HepG2 (cell line): ENCODE measurements around the gene KIF17. TPM values are rescaled to one million over a fixed set of nuclear protein-coding genes. Genes with fewer than 3 reads are reported as not detected.

ENCODE experiments used
- ARNT2 ChIP-seq: sonication (generic); formaldehyde crosslinking; IDR thresholded peaks from 2 replicates; pipeline ENCODE4 v1.8.0; 2022; ENCODE audit warnings: mild to moderate bottlenecking, low read depth, missing genetic modification reagents, moderate library complexity
- BATF2 ChIP-seq: sonication (generic); formaldehyde crosslinking; IDR thresholded peaks from 2 replicates; pipeline ENCODE4 v1.8.0; 2022; ENCODE audit warnings: mild to moderate bottlenecking, missing genetic modification reagents, moderate library complexity
- CSRNP2 ChIP-seq: sonication (generic); formaldehyde crosslinking; conservative IDR thresholded peaks from 2 replicates; pipeline ENCODE4 v1.8.0; 2022; ENCODE audit warnings: low read depth, missing genetic modification reagents
- KDM1A ChIP-seq: IDR thresholded peaks from 2 replicates; pipeline ENCODE4 v1.6.1; 2016; ENCODE audit warnings: missing compliant biosample characterization
- MAX ChIP-seq: IDR thresholded peaks from 2 replicates; pipeline ENCODE4 v1.6.1; 2012; ENCODE audit warnings: inconsistent platforms
- MTA3 ChIP-seq: sonication (generic); formaldehyde crosslinking; IDR thresholded peaks from 2 replicates; pipeline ENCODE4 v1.4.0; 2020; ENCODE audit warnings: missing genetic modification reagents
- NONO ChIP-seq, 2 experiments: fragments of 450-650 bp in 1 of 2; sonication (generic) in 1 of 2; formaldehyde crosslinking in 1 of 2; IDR thresholded peaks in 1 of 2; conservative IDR thresholded peaks in 1 of 2; 2 replicates each; pipeline versions ENCODE4 v1.6.1 to v1.8.0; 2017 to 2022; ENCODE audit warnings: mild to moderate bottlenecking in 1 of 2, missing genetic modification reagents in 1 of 2, moderate library complexity in 1 of 2
- PRDM4 ChIP-seq: sonication (generic); formaldehyde crosslinking; IDR thresholded peaks from 2 replicates; pipeline ENCODE4 v1.9.0; 2021; ENCODE audit warnings: missing genetic modification reagents, borderline replicate concordance
- RFX1 ChIP-seq: fragments of 450-650 bp; IDR thresholded peaks from 2 replicates; pipeline ENCODE4 v1.6.1; 2017
- ZFP36L1 ChIP-seq: sonication (generic); formaldehyde crosslinking; IDR thresholded peaks from 2 replicates; pipeline ENCODE4 v1.8.0; 2022; ENCODE audit warnings: mild to moderate bottlenecking, missing genetic modification reagents, moderate library complexity
- ZNF724P ChIP-seq: sonication (generic); formaldehyde crosslinking; IDR thresholded peaks from 2 replicates; pipeline ENCODE4 v1.8.0; 2022; ENCODE audit warnings: missing genetic modification reagents, borderline replicate concordance
- polyA plus RNA-seq, 8 experiments: library from polyadenylated mRNA; depleted of rRNA in 3 of 8; stranded (reverse) in 7 of 8; unstranded in 1 of 8; fragments of >200 nt; fragmentation: Illumina TruSeq in 4 of 8; extraction: Trizol in 4 of 8; gene quantifications; 2 replicates each; pipeline versions ENCODE4 v1.2.1 to v1.2.3, GENCODE V29; 2011 to 2016; ENCODE audit warnings: low read depth in 4 of 8, missing spikeins in 1 of 8, mixed read lengths in 1 of 8; ENCODE audit not compliant: insufficient read depth in 1 of 8
- total RNA-seq, 5 experiments: library from RNA; depleted of rRNA; stranded (reverse); fragments of >200 nt; fragmentation: Illumina TruSeq; extraction: Trizol; gene quantifications; 2 replicates each; pipeline ENCODE4 v1.2.3, GENCODE V29; 2016; ENCODE audit warnings: low read depth in 1 of 5
- TF ChIP-seq, protein P1 (sequence below): sonication (generic); formaldehyde crosslinking; IDR thresholded peaks from 2 replicates; pipeline ENCODE4 v1.5.0; 2020; ENCODE audit warnings: mild to moderate bottlenecking, missing genetic modification reagents
- TF ChIP-seq, protein P2 (sequence below): IDR thresholded peaks from 2 replicates; pipeline ENCODE4 v1.6.1; 2018; ENCODE audit warnings: missing genetic modification reagents, mild to moderate bottlenecking, missing compliant biosample characterization

The KIF17 gene
- total and polyA plus RNA-seq, 2 of the 13 experiments (the other 11 are each of a cell fraction or from before 2014, with no cell fraction given): 0.24 to 0.44 TPM

- TF ChIP-seq, protein P1, sequence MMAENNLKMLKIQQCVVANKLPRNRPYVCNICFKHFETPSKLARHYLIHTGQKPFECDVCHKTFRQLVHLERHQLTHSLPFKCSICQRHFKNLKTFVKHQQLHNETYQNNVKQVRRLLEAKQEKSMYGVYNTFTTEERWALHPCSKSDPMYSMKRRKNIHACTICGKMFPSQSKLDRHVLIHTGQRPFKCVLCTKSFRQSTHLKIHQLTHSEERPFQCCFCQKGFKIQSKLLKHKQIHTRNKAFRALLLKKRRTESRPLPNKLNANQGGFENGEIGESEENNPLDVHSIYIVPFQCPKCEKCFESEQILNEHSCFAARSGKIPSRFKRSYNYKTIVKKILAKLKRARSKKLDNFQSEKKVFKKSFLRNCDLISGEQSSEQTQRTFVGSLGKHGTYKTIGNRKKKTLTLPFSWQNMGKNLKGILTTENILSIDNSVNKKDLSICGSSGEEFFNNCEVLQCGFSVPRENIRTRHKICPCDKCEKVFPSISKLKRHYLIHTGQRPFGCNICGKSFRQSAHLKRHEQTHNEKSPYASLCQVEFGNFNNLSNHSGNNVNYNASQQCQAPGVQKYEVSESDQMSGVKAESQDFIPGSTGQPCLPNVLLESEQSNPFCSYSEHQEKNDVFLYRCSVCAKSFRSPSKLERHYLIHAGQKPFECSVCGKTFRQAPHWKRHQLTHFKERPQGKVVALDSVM: peak; percentile 86
- TF ChIP-seq MAX: peak; percentile 92
- no peak for TF ChIP-seq PRDM4 (CRISPR knock-in tag)
- TF ChIP-seq ARNT2 (CRISPR knock-in tag): 0 out of 2 replicates have a peak, but pooled peaks have one; percentile 16
- TF ChIP-seq ZFP36L1 (CRISPR knock-in tag): no peak
- no peak for TF ChIP-seq BATF2
- TF ChIP-seq, protein P2, sequence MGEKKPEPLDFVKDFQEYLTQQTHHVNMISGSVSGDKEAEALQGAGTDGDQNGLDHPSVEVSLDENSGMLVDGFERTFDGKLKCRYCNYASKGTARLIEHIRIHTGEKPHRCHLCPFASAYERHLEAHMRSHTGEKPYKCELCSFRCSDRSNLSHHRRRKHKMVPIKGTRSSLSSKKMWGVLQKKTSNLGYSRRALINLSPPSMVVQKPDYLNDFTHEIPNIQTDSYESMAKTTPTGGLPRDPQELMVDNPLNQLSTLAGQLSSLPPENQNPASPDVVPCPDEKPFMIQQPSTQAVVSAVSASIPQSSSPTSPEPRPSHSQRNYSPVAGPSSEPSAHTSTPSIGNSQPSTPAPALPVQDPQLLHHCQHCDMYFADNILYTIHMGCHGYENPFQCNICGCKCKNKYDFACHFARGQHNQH (CRISPR knock-in tag): no peak
- TF ChIP-seq KDM1A (CRISPR knock-in tag): no peak
- no peak for TF ChIP-seq CSRNP2 (CRISPR knock-in tag)
- TF ChIP-seq MTA3 (CRISPR knock-in tag): no peak
- 0 out of 2 replicates have a peak, but pooled peaks have one; percentile 43 for TF ChIP-seq ZNF724P (CRISPR knock-in tag)
- no peak for TF ChIP-seq RFX1
- TF ChIP-seq NONO (IDR thresholded peaks at IDR 0.05): no peak
- TF ChIP-seq NONO (CRISPR knock-in tag; conservative IDR thresholded peaks at IDR 0.05): 0 out of 2 replicates have a peak, but pooled peaks have one; percentile 25
These were observed 21.1 kb downstream of the KIF17 start (continued) for GRCh38 chr1:20696397-20697333.
